ENCODE data around the gene NEDD9. TPM values are rescaled to one million over a fixed set of nuclear protein-coding genes. Genes with fewer than 3 reads are reported as not detected.

Gene NEDD9
- total RNA-seq, 4 donors from 2014 or later: 36.2 to 99.1 (median 70.2) TPM

DNA sequence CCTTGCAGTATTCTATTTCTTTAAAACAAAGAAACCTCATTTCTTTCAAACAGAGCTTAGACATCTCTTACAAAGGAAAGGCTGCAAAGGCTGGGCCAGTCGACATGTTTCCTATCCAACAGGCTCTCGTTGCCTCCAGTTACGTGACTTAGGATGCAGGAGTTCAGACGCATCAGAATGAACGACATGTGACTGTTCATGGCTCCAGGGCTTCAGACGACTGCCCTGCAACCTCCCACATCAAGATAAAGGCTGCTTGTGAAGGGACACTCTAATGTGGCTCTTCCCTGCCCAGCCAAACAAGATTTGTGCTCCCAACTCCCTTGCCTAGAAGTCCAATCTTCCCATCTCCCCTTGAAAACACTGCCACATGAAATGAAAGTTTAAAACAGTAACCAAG, 14.3 kb upstream of the NEDD9 start:
- H3K9me3 ChIP-seq: no peaks in the 10 kb centered on the region
- TF ChIP-seq POLR2A (IDR thresholded peaks at IDR 0.05) (no peak), CTCF (IDR thresholded peaks at IDR 0.05) (no peak)
- intact Hi-C loops (cut with DNase I; ENCODE audit: low total_unique reads): no loop called here
- peak overlapping the region; percentile 77 to 92 for H3K27ac ChIP-seq
- DNase-seq: no peak
- H3K4me3 ChIP-seq: no peak overlapping the region
- H3K27me3 ChIP-seq: no peaks in the 10 kb centered on the region
- H3K4me1 ChIP-seq: peaks cover 9 to 15% of the 10 kb centered on the region in 2 donors
- no peaks in the 10 kb centered on the region for H3K36me3 ChIP-seq

GRCh38 chr6:11245381-11246256, 13.2 kb upstream of the NEDD9 start:
- intact Hi-C loops (cut with DNase I; ENCODE audit: low total_unique reads): no loop called here
- Histone ChIP-seq H3K27me3 (no peaks in the 10 kb centered on the region), H3K4me1 (peaks cover 0 to 8% of the 10 kb centered on the region in 2 donors), H3K4me3 (no peak overlapping the region), H3K36me3 (no peaks in the 10 kb centered on the region), H3K27ac (peak overlapping the region; percentile 77 to 92), H3K9me3 (no peaks in the 10 kb centered on the region)
- TF ChIP-seq CTCF (IDR thresholded peaks at IDR 0.05): no peak
- no peak for TF ChIP-seq POLR2A (IDR thresholded peaks at IDR 0.05)
- no peak for DNase-seq

DNA sequence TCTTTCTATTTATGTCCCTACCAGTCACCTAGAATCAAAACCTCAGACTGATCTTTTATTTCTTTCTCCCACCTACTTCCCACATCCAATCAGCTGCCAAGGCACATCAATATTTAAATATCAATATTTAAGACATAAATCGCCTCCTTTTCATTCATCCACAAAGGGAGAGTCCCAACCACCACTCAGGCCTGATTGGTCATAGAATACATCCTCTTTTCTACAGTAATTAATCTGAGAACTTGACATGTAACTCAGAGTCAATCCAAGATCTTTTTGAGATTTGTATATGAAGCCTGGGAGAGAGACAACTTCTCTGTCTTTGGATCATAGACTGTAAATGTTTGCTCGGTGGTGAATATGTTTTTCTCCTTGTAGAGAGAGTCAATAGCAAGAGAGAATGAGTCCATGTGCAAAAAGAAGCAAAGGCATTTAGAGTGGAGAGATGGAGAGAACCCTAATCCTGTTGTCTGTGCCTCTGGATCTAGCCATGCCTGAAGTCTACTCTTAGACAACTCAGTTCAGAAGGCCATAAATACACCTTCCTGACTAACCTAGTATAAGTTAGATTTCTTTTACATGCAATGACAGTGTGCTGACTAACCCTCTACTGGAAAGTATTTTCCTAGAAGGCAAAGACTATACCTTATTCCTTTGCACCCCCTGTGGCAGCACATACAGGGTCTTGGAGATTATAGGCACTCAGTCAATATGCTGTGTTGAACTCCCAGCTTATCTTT, 12.1 kb upstream of the NEDD9 start:
- TF ChIP-seq POLR2A (IDR thresholded peaks at IDR 0.05) (no peak), CTCF (IDR thresholded peaks at IDR 0.05) (no peak)
- intact Hi-C loops (cut with DNase I; ENCODE audit: low total_unique reads): no loop called here
- Histone ChIP-seq H3K27ac (peak overlapping the region; percentile 77 to 92), H3K36me3 (no peaks in the 10 kb centered on the region), H3K4me3 (no peak overlapping the region), H3K27me3 (no peaks in the 10 kb centered on the region), H3K4me1 (peaks cover 0 to 8% of the 10 kb centered on the region in 2 donors), H3K9me3 (no peaks in the 10 kb centered on the region)
- DNase-seq: no peak

DNA sequence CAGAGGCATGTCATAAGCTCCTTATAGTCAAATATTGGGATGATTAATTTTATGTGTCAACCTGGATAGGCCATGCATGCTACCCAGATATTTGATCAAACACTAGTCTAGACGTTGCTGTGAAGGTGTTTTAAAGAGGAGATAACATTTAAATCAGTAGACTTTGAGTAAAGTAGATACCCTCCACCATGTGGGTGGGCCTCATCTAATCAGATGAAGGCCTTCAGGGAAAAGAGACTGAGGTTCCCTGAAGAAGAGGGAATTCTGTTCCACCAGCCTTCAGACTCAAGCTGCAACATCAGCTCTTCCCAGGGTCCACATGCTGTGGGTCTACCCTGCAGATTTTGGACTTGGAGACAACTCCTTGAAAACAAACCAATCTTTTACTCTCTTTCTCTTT, 11.4 kb upstream of the NEDD9 start:
- Histone ChIP-seq H3K9me3 (no peaks in the 10 kb centered on the region), H3K27ac (no peak overlapping the region), H3K27me3 (no peaks in the 10 kb centered on the region), H3K36me3 (no peaks in the 10 kb centered on the region), H3K4me3 (no peak overlapping the region), H3K4me1 (peaks cover 0 to 8% of the 10 kb centered on the region in 2 donors)
- DNase-seq: no peak
- intact Hi-C loops (cut with DNase I; ENCODE audit: low total_unique reads): no loop called here
- TF ChIP-seq POLR2A (IDR thresholded peaks at IDR 0.05) (no peak), CTCF (IDR thresholded peaks at IDR 0.05) (no peak)

GRCh38 chr6:11242711-11243110, 10.2 kb upstream of the NEDD9 start:
- no peak for DNase-seq
- Histone ChIP-seq H3K27me3 (no peaks in the 10 kb centered on the region), H3K9me3 (no peaks in the 10 kb centered on the region), H3K27ac (no peak overlapping the region), H3K4me1 (peaks cover 0 to 8% of the 10 kb centered on the region in 2 donors), H3K36me3 (no peaks in the 10 kb centered on the region), H3K4me3 (no peak overlapping the region)
- intact Hi-C loops (cut with DNase I; ENCODE audit: low total_unique reads): no loop called here
- no peak for TF ChIP-seq POLR2A (IDR thresholded peaks at IDR 0.05)
- no peak for TF ChIP-seq CTCF (IDR thresholded peaks at IDR 0.05)

All from uterus (tissue), 4 donors.